ENCODE results near the gene MT1E. TPM values are rescaled to one million over a fixed set of nuclear protein-coding genes. Genes with fewer than 3 reads are reported as not detected.

The MT1E gene
- total RNA-seq, 2 donors from 2014 or later, result 106 to 214 TPM

DNA sequence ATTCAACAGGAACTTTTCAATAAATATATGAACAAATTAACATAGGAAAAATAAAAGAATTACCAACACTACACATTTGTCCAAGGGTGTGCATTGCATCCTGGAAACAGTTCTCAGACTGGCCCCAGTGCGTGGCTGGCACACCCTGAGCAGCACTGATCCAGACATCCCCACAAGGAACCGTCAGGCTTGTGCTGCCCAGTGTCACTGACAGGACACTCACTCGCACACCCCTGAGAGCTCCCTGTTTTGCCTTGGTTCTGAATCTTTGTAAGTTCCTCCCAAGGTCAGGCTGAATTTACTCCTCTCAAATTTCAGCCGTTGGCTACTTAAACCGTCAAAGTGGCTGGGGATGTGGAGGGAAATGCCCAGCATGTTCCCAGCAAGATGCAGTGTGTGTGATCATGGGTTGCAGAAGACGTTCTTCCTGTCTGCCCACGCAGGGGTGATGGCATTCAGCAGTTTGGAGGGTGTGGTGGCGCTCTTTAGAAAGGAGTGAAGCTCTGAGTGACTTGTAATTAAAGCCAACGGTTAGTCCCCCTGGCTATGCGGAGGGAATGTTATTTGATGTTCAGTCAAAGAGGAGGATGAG is 15.5 kb upstream of the MT1E start:
- Histone ChIP-seq H3K4me1 (ENCODE audit: control insufficient read depth in 1 of 2, low read depth in 2 of 2) (peaks cover 29 to 47% of the 10 kb centered on the region in 2 donors), H3K27ac (peak overlapping the region; percentile 92 to 93), H3K27me3 (replicated peaks; ENCODE audit: insufficient read depth) (no peaks in the 10 kb centered on the region), H3K9me3 (no peaks in the 10 kb centered on the region), H3K4me3 (peak overlapping the region; percentile 91), H3K36me3 (no peaks in the 10 kb centered on the region)
- TF ChIP-seq, protein P1, sequence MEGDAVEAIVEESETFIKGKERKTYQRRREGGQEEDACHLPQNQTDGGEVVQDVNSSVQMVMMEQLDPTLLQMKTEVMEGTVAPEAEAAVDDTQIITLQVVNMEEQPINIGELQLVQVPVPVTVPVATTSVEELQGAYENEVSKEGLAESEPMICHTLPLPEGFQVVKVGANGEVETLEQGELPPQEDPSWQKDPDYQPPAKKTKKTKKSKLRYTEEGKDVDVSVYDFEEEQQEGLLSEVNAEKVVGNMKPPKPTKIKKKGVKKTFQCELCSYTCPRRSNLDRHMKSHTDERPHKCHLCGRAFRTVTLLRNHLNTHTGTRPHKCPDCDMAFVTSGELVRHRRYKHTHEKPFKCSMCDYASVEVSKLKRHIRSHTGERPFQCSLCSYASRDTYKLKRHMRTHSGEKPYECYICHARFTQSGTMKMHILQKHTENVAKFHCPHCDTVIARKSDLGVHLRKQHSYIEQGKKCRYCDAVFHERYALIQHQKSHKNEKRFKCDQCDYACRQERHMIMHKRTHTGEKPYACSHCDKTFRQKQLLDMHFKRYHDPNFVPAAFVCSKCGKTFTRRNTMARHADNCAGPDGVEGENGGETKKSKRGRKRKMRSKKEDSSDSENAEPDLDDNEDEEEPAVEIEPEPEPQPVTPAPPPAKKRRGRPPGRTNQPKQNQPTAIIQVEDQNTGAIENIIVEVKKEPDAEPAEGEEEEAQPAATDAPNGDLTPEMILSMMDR (IDR thresholded peaks at IDR 0.05), result no peak
- DNase-seq (ENCODE audit: low spot score), result no peak
- ATAC-seq (ENCODE audit: insufficient number of reproducible peaks, low FRiP score, low read depth), result no peak

DNA sequence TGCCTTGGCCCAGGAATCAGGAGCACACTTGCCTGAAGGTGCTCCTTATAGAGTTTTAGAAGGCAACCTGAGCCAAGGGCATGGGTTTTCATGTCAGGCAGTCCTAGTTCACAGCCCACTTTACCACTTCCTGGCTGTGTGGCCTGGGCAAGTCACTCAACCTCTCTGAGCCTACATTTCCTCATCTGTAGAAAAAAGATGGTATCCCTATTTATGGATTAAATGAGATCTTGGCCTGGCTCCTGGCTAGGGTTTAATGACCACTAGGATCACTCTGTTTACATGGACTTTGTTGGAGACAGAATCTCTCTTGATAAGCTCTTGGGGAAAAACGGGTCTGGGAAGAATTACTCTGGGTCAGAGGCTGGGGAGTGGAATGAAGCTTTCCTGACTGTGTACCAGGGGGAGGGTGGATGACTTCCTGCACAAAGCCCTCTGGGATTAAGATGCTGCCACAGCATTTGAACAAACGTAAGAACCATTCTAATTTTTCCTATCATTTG is 14.9 kb upstream of the MT1E start:
- no peak for DNase-seq (ENCODE audit: low spot score)
- TF ChIP-seq, protein P1 (IDR thresholded peaks at IDR 0.05), result no peak
- Histone ChIP-seq H3K27ac (peak overlapping the region; percentile 92 to 93), H3K4me3 (peak overlapping the region; percentile 91), H3K4me1 (ENCODE audit: control insufficient read depth in 1 of 2, low read depth in 2 of 2) (peaks cover 29 to 47% of the 10 kb centered on the region in 2 donors), H3K36me3 (no peaks in the 10 kb centered on the region), H3K27me3 (replicated peaks; ENCODE audit: insufficient read depth) (no peaks in the 10 kb centered on the region), H3K9me3 (no peaks in the 10 kb centered on the region)
- ATAC-seq (ENCODE audit: insufficient number of reproducible peaks, low FRiP score, low read depth), result no peak

DNA sequence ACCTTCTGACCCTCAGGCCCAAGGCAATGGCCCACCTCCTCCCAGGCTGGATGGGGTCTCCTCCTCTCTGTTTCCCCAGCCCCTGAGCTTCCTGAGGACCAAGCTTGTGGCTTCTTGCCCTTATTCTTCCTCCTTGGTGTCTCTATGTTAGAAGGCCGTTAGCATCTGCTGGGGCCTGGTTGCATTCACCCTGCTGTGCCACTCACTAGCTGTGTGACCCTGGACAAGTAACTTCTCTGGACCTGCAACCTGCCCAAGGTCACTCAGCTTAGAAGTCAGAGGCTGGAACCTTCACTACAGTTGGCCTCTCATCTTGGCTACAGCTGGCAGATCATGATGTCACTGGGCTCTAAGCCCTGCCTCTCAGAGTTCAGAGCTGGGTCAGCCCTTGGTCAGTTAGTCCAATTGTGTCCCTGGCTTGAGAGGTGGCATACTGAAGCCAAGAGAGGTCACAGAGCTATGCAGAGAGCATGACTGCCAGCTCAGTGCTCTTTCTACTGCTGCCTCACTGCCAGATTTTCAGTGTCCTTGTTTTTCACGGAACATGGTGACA is 14.2 kb upstream of the MT1E start:
- peak; percentile 59 for DNase-seq (ENCODE audit: low spot score)
- peak overlapping the region; percentile 16 for H3K4me3 ChIP-seq
- no peaks in the 10 kb centered on the region for H3K9me3 ChIP-seq
- peak; percentile 69 for ATAC-seq (ENCODE audit: insufficient number of reproducible peaks, low FRiP score, low read depth)
- no peaks in the 10 kb centered on the region for H3K27me3 ChIP-seq (replicated peaks; ENCODE audit: insufficient read depth)
- TF ChIP-seq, protein P1 (IDR thresholded peaks at IDR 0.05), result no peak
- peaks cover 29 to 44% of the 10 kb centered on the region in 2 donors for H3K4me1 ChIP-seq (ENCODE audit: control insufficient read depth in 1 of 2, low read depth in 2 of 2)
- peak overlapping the region; percentile 92 to 93 for H3K27ac ChIP-seq
- no peaks in the 10 kb centered on the region for H3K36me3 ChIP-seq

DNA sequence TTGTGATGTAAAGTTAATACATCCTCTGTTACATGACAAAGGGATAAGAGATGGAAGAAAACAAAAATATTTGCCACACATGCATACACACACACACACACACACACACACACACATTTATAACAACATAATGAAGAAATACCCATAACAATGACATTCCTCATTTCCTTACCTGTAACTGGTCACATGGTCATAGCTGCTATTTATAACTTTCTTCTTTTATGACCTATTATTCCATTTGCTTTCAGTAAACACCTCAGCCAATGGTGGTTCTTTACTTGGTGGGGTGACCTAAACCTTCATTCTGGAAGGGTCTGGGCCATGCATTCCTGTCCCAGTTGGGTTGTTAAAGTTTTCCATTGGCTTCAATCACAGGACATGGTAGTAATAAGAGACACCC is 11.9 kb upstream of the MT1E start:
- H3K36me3 ChIP-seq, result no peaks in the 10 kb centered on the region
- peaks cover 19 to 40% of the 10 kb centered on the region in 2 donors for H3K4me1 ChIP-seq (ENCODE audit: control insufficient read depth in 1 of 2, low read depth in 2 of 2)
- ATAC-seq (ENCODE audit: insufficient number of reproducible peaks, low FRiP score, low read depth), result no peak
- H3K4me3 ChIP-seq, result no peak overlapping the region
- no peaks in the 10 kb centered on the region for H3K27me3 ChIP-seq (replicated peaks; ENCODE audit: insufficient read depth)
- TF ChIP-seq, protein P1 (IDR thresholded peaks at IDR 0.05), result no peak
- H3K27ac ChIP-seq, result no peak overlapping the region
- H3K9me3 ChIP-seq, result no peaks in the 10 kb centered on the region
- DNase-seq (ENCODE audit: low spot score), result no peak

DNA sequence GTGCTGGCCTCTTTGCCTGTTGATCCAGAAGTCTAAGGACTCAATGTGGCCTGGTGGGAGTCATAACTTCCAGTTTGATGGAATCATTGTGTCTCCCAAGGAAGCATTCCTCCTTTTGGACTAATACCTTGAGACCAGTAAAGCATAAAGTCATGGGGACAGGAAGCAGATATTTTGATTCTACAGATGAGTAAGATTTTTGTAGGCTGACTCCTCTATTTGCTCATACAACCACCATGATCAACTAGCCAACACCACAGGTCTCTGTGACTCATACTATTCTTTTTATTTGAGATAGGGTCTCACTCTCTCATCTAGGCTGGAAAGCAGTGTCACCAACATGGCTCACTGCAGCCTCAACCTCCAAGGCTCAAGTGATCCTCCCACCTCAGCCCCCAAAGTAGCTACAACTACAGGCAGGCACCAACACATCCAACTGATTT is 11.0 kb upstream of the MT1E start:
- Histone ChIP-seq H3K4me3 (no peak overlapping the region), H3K27me3 (replicated peaks; ENCODE audit: insufficient read depth) (no peaks in the 10 kb centered on the region), H3K27ac (no peak overlapping the region), H3K36me3 (no peaks in the 10 kb centered on the region), H3K4me1 (ENCODE audit: control insufficient read depth in 1 of 2, low read depth in 2 of 2) (peaks cover 19 to 40% of the 10 kb centered on the region in 2 donors), H3K9me3 (no peaks in the 10 kb centered on the region)
- TF ChIP-seq, protein P1 (IDR thresholded peaks at IDR 0.05), result no peak
- ATAC-seq (ENCODE audit: insufficient number of reproducible peaks, low FRiP score, low read depth) (no peak), DNase-seq (ENCODE audit: low spot score) (no peak)
